K562 (cell line): Measurements from ENCODE around the gene PXN. TPM values are rescaled to one million over a fixed set of nuclear protein-coding genes. Genes with fewer than 3 reads are reported as not detected.

Experiments
- BHLHE40 ChIP-seq: IDR thresholded peaks from 2 replicates; pipeline ENCODE4 v1.6.1; 2011; ENCODE audit warnings: low read length, improper control_type of control experiment
- ELK3 ChIP-seq: fragments of 450-650 bp; formaldehyde crosslinking; IDR thresholded peaks from 2 replicates; pipeline ENCODE4 v1.4.0; 2020; ENCODE audit warnings: mild to moderate bottlenecking
- FOXK2 ChIP-seq, 2 experiments: fragments of 450-650 bp; IDR thresholded peaks in 1 of 2; conservative IDR thresholded peaks in 1 of 2; 2 replicates each; pipeline ENCODE4 v1.6.1; 2016; ENCODE audit warnings: low read depth in 2 of 2, mild to moderate bottlenecking in 1 of 2
- FOXM1 ChIP-seq, 2 experiments: fragments of 450-650 bp in 1 of 2; sonication (generic) in 1 of 2; formaldehyde crosslinking in 1 of 2; IDR thresholded peaks; 2 replicates each; pipeline versions ENCODE4 v1.6.1 to v1.9.0; 2017 to 2022; ENCODE audit warnings: low read depth in 2 of 2, mild to moderate bottlenecking in 2 of 2, missing genetic modification reagents in 1 of 2, moderate library complexity in 1 of 2
- GTF2A2 ChIP-seq: IDR thresholded peaks from 2 replicates; pipeline ENCODE4 v1.6.1; 2016; ENCODE audit warnings: mild to moderate bottlenecking, missing genetic modification characterization, missing compliant biosample characterization
- MCM3 ChIP-seq: fragments of 450-650 bp; IDR thresholded peaks from 2 replicates; pipeline ENCODE4 v1.6.1; 2016
- MCM7 ChIP-seq, 2 experiments: fragments of 450-650 bp; IDR thresholded peaks; 2 replicates each; pipeline ENCODE4 v1.6.1; 2016 to 2018
- PHF20 ChIP-seq: fragments of 450-650 bp; IDR thresholded peaks from 2 replicates; pipeline ENCODE4 v1.6.1; 2018; ENCODE audit not compliant: partially characterized antibody
- POLR3G ChIP-seq: IDR thresholded peaks from 2 replicates; pipeline ENCODE4 v1.6.1; 2011; ENCODE audit not compliant: insufficient read length, insufficient replicate concordance; ENCODE audit errors: extremely low read depth
- RBBP5 ChIP-seq: fragments of 200-600 bp; sonication (generic); IDR thresholded peaks from 2 replicates; pipeline ENCODE4 v1.6.1; 2012; ENCODE audit warnings: borderline replicate concordance, mild to moderate bottlenecking, low read length, control low read depth, inconsistent platforms; ENCODE audit not compliant: insufficient read depth, poor library complexity, severe bottlenecking
- RBM17 ChIP-seq: fragments of 200-400 bp; formaldehyde crosslinking; IDR thresholded peaks from 2 replicates; pipeline ENCODE4 v1.6.1; 2017; ENCODE audit warnings: low read depth, mild to moderate bottlenecking, low read length, borderline replicate concordance
- SMARCA5 ChIP-seq: fragments of 450-650 bp; IDR thresholded peaks from 2 replicates; pipeline ENCODE4 v1.6.1; 2016
- TARDBP ChIP-seq: fragments of 450-650 bp; IDR thresholded peaks from 2 replicates; pipeline ENCODE4 v1.6.1; 2016
- TCF15 ChIP-seq: fragments of 250-450 bp; sonication (Bioruptor Pico); IDR thresholded peaks from 2 replicates; pipeline ENCODE4 v1.8.0; 2022; ENCODE audit warnings: moderate library complexity, mild to moderate bottlenecking, inconsistent platforms
- THRB ChIP-seq: fragments of 450-650 bp; formaldehyde crosslinking; conservative IDR thresholded peaks from 2 replicates; pipeline ENCODE4 v1.4.0; 2022; ENCODE audit warnings: mild to moderate bottlenecking, missing genetic modification characterization
- ZBTB7A ChIP-seq: IDR thresholded peaks from 2 replicates; pipeline ENCODE4 v1.6.1; 2011; ENCODE audit warnings: low read depth, mild to moderate bottlenecking, low read length, moderate library complexity, borderline replicate concordance; ENCODE audit not compliant: control insufficient read depth
- ZEB2 ChIP-seq: fragments of 450-650 bp; IDR thresholded peaks from 2 replicates; pipeline ENCODE4 v1.6.1; 2016
- ZHX1 ChIP-seq: fragments of 150-350 bp; conservative IDR thresholded peaks from 2 replicates; pipeline ENCODE4 v1.6.1; 2014; ENCODE audit warnings: low read length
- ZNF184 ChIP-seq: sonication (generic); formaldehyde crosslinking; IDR thresholded peaks from 2 replicates; pipeline ENCODE4 v1.5.0; 2020; ENCODE audit warnings: missing genetic modification reagents
- ZNF23 ChIP-seq: fragments of 250-450 bp; sonication (Bioruptor Pico); IDR thresholded peaks from 2 replicates; pipeline ENCODE4 v1.4.0; 2020; ENCODE audit warnings: mild to moderate bottlenecking
- polyA plus RNA-seq, 8 experiments: library from polyadenylated mRNA; depleted of rRNA in 4 of 8; stranded (reverse) in 5 of 8; unstranded in 3 of 8; fragments of >200 nt; fragmentation: Nextera tagmentation in 2 of 8; fragmentation: Illumina TruSeq in 1 of 8; extraction: Ambion mirVana in 2 of 8; extraction: Trizol in 1 of 8; gene quantifications; 2 replicates each; pipeline versions ENCODE4 v1.2.1 to v1.2.3, GENCODE V29; 2011 to 2014; ENCODE audit warnings: inconsistent platforms in 1 of 8, missing spikeins in 1 of 8
- total RNA-seq, 7 experiments: library from RNA; depleted of rRNA in 6 of 7; stranded (reverse); fragments of >200 nt in 6 of 7; fragmentation: Illumina TruSeq in 2 of 7; extraction: Trizol in 2 of 7; gene quantifications; 2 replicates each; pipeline versions ENCODE4 v1.2.1 to v1.2.3, GENCODE V29; 2011 to 2021; ENCODE audit warnings: low replicate concordance in 1 of 7
- TF ChIP-seq, protein P1 (sequence below): fragments of 200-800 bp; sonication (Bioruptor generic); IDR thresholded peaks from 2 replicates; pipeline ENCODE4 v1.6.1; 2017; ENCODE audit warnings: missing genetic modification characterization, missing compliant biosample characterization

The PXN gene
- total and polyA plus RNA-seq, 9 of the 15 experiments (the other 6 are each of a cell fraction or from before 2014, with no cell fraction given) = 4.0 to 74.1 (median 18.6) TPM

DNA sequence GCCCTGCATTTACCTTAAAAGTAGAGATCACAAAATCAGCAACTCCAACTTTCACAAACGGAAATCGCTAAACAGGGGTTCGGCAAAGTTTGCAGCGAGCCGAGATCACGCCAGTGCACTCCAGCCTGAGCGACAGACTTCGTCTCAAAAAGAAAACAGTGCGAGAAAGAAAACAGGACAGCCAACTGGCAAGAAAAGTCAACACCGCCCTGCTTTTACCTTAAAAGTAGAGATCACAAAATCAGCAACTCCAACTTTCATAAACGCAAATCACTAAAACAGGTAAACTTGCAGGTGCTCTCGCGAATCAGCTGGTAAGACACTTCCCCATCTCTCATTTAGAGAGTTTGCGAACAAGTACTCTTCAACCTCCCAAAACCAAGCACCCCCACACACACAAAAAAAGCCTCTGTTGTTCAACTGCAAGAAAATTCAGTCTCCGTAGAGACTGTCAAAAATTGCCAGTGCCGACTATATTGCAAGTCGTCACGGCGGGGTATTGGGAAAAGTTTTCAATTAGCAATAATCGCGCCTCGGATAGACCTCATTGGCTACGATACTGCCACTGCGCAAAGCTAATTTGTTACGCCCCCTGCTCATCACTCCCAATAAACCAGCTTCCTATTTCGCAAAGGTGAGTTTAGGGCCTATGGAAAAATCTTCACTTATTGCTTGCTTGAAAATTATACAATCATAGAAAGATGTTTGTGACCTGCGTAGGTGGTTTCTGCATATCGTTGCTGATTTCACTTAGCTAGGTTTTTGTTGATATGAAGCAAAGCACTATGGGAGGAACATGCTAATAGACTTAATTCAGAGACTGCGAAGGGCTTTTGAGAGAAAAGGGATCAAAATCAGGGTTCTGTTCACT is 27.4 kb upstream of the PXN start, which contains the start of gene RNU4-1 (continued):
- TF ChIP-seq ZHX1 (0 out of 2 replicates have a peak, but pooled peaks have one; percentile 34), GTF2A2 (tag) (peak; percentile 99), ZBTB7A (no peak), MCM7 (IDR thresholded peaks at IDR 0.05) (no peak), ZEB2 (peak; percentile 94), BHLHE40 (no peak), POLR3G (no peak), RBBP5 (no peak), MCM3 (no peak), RBM17 (no peak), ZNF184 (no peak), PHF20 (no peak), SMARCA5 (no peak), THRB (CRISPR knock-in tag) (peak; percentile 94), FOXK2 (conservative IDR thresholded peaks at IDR 0.05 in 1 of 2, IDR thresholded peaks at IDR 0.05 in 1 of 2; ENCODE audit: low read depth in 2 of 2) (peak; percentile 19 to 66; a peak in 1 of 4 replicates), TARDBP (no peak), TCF15 (CRISPR knock-in tag) (no peak), ELK3 (CRISPR knock-in tag) (no peak), ZNF23 (CRISPR knock-in tag) (no peak), FOXM1 (IDR thresholded peaks at IDR 0.05; ENCODE audit: low read depth) (0 out of 2 replicates have a peak, but pooled peaks have one; percentile 43), FOXM1 (CRISPR knock-in tag; IDR thresholded peaks at IDR 0.05; ENCODE audit: low read depth) (0 out of 2 replicates have a peak, but pooled peaks have one; percentile 45)
- TF ChIP-seq, protein P1, sequence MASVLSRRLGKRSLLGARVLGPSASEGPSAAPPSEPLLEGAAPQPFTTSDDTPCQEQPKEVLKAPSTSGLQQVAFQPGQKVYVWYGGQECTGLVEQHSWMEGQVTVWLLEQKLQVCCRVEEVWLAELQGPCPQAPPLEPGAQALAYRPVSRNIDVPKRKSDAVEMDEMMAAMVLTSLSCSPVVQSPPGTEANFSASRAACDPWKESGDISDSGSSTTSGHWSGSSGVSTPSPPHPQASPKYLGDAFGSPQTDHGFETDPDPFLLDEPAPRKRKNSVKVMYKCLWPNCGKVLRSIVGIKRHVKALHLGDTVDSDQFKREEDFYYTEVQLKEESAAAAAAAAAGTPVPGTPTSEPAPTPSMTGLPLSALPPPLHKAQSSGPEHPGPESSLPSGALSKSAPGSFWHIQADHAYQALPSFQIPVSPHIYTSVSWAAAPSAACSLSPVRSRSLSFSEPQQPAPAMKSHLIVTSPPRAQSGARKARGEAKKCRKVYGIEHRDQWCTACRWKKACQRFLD (CRISPR knock-in tag) = peak; percentile 81; the same call in 1 of the 2 replicates
